ENCODE results near the gene SIPA1L3.

- no peak for TF ChIP-seq PPARA (CRISPR knock-in tag; IDR thresholded peaks at IDR 0.05; ENCODE audit: borderline replicate concordance)
- TF ChIP-seq, protein P1, sequence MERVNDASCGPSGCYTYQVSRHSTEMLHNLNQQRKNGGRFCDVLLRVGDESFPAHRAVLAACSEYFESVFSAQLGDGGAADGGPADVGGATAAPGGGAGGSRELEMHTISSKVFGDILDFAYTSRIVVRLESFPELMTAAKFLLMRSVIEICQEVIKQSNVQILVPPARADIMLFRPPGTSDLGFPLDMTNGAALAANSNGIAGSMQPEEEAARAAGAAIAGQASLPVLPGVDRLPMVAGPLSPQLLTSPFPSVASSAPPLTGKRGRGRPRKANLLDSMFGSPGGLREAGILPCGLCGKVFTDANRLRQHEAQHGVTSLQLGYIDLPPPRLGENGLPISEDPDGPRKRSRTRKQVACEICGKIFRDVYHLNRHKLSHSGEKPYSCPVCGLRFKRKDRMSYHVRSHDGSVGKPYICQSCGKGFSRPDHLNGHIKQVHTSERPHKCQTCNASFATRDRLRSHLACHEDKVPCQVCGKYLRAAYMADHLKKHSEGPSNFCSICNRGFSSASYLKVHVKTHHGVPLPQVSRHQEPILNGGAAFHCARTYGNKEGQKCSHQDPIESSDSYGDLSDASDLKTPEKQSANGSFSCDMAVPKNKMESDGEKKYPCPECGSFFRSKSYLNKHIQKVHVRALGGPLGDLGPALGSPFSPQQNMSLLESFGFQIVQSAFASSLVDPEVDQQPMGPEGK (CRISPR knock-in tag; IDR thresholded peaks at IDR 0.05; ENCODE audit: borderline replicate concordance) = no peak
- no peak for TF ChIP-seq SNAI2 (CRISPR knock-in tag; IDR thresholded peaks at IDR 0.05)
- TF ChIP-seq TSHZ2 (CRISPR knock-in tag; IDR thresholded peaks at IDR 0.05) = no peak
- no peak for TF ChIP-seq ZFP3 (CRISPR knock-in tag; IDR thresholded peaks at IDR 0.05)
- TF ChIP-seq CSRNP3 (CRISPR knock-in tag; IDR thresholded peaks at IDR 0.05) = no peak
- TF ChIP-seq OSR1 (CRISPR knock-in tag; IDR thresholded peaks at IDR 0.05) = no peak
- TF ChIP-seq ZNF8 (CRISPR knock-in tag; IDR thresholded peaks at IDR 0.05) = no peak
Observed at GRCh38 chr19:38182536-38183210, 275.7 kb downstream of the SIPA1L3 start.
